ENCODE results near the gene HLA-DRB5.
"Not testable (repeated sequence)": the region's sequence is repeated elsewhere in the genome, so short reads cannot be mapped to it uniquely, and the experiment has no call there.

The HLA-DRB5 gene

DNA sequence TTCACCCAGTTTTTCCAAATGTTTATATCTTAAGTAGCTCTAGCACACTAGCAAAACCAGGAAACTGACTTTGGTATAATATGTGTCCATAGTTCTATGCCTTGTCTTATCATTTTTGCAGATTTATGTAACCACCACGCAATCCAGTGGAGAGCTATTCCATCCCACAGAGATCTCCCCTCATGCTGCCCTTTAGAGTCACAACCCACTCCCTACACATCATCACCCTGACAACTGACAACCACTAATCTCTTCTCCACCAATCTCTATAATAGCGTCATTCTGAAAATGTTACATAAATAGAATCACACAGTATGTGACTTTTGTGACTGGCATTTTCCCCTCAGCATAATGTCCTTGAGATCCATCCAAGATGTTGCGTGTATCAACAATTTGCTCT is 29.1 kb downstream of the HLA-DRB5 start:
- no peak for DNase-seq (ENCODE audit: low spot score)

DNA sequence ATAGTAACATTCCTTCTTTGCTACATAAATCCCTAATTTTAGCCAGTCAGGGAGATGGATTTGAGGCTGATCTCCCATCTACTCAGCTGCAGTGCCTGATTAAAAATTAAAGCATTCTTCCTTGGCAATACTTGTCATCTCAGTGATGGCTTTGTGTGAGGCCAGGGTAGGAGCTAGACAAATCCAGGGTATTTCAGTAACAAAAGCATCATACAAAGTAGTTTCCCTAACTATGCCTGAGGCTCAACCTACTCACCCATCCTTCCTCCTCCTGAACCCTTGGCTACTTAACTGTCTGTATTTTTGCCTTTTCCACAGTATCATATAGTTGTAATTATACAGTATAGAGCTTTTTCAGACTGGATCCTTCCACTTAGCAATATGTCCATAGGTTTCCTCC is 37.7 kb downstream of the HLA-DRB5 start:
- DNase-seq (ENCODE audit: low spot score) = no peak

DNA sequence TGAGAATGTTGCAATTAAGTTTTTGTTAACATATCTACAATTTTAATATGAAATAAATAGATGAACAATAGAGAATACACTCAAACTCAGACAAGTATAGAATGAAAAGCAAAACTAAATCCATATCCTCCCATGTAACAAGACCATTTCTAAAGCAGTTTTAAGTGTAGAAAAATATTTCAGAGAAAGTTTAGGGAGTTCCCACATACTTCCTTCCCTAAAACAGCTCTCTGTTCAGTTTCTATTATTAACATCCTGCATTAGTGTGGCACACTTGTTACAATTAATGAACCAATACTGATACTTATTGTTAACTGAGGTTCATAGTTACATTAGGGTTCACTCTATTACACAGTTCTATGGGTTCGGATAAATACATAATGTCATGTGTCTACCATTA is 38.4 kb downstream of the HLA-DRB5 start:
- no peak for DNase-seq (ENCODE audit: low spot score)

DNA sequence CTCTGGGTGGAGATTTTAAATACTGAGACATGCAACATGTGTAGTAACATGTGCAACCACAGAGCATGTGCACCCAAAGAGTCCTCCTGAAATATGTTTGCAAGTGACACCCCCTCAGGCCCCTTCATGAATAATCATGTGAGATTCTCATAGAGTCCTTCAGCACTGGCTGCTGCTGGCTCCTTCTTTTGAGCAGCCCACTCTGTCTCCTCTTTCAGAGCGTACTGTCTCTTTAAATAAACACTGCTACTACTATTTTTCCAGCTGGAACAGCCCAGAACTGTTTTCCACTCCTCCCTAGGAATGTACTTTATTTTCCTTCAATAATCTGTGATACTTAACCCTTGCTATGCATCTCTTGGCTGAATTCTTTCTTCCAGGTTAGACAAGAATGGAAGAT is 42.0 kb downstream of the HLA-DRB5 start:
- no peak for DNase-seq (ENCODE audit: low spot score)

DNA sequence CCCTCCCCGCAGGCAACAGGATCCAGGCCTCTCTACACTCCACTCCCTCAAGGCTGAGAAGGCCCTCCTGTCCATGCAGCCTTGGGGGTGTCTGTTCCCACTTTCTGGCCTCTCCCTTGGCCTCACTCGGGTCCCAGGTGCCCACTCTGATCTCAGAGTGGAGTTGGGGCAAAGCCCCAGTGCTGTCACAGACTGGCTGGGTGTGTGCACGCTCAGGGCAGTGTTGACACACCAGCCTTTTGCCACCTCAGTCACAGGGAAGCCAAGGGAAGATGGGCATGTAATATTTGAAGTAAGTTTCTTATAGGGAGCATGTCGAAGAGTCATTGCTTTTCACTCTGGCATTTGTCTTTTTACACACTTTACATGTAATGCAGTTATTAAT is 45.5 kb downstream of the HLA-DRB5 start:
- no peak for DNase-seq (ENCODE audit: low spot score)

DNA sequence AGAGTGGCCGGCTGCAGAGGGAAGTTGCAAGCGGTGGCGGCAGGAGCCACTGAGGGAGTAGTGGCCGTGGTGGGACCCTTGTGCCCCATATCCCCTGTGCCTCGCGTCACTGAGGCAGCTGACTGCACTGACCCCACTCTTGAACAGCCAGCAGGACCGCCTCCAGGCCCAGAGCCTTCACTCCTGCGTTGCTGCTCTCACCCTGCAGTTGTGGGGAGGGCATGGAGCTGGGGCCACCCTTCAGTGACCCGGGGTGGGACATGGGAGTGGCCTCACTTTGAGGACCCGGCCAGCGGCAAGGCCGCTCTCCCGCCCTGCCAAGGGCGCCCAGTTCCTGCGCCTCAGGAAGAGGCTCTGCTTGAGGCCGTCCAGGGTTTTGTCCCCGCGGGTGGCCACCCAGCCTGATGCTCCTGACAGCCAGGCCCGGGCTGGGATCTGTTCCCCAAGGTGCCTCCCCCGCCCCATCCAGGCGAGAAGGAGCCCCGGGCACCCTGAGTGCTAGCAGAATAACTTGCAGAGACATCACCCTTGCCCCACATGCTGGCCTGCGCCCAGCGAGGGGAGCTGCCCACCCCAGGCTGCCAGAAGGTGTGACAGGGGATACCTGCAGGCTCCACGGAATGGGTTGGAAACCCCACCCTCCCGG is 46.0 kb downstream of the HLA-DRB5 start:
- DNase-seq (ENCODE audit: low spot score) = no peak

DNA sequence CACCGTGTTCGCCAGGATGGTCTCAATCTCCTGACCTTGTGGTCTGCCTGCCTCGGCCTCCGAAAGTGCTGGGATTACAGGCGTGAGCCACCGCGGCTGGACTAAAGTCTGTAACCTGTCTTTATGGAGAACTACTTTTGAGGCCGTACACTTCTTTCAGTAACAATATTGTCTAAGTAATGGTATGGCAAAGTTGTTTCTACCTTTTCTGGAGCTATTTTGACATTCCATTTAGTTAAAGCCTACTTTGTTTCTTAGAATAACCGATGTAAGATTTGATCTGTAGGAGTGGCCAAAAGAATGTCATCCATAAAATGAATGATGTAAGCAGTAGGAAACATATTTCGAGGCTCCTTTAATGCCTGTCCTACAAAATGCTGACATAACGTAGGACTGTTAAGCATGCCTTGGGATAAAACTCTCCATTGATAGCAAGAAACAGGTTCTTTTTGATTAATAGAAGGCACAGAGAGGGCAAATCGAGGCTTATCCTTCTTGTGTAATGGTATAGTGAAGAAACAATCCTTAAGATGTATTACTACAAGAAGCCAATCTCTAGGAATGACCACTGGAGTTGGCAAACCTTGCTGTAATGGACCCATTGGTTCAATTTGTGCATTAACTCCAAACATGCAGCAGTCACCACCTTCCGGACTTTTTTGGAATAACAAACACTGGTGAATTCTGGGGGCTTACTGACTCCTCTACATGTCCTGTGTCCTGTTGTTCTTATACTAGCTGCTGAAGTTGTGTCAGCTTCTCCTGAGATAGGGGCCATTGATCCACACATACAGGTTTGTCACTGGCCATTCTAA is 54.5 kb downstream of the HLA-DRB5 start:
- DNase-seq (ENCODE audit: low spot score) = peak; percentile 0

DNA sequence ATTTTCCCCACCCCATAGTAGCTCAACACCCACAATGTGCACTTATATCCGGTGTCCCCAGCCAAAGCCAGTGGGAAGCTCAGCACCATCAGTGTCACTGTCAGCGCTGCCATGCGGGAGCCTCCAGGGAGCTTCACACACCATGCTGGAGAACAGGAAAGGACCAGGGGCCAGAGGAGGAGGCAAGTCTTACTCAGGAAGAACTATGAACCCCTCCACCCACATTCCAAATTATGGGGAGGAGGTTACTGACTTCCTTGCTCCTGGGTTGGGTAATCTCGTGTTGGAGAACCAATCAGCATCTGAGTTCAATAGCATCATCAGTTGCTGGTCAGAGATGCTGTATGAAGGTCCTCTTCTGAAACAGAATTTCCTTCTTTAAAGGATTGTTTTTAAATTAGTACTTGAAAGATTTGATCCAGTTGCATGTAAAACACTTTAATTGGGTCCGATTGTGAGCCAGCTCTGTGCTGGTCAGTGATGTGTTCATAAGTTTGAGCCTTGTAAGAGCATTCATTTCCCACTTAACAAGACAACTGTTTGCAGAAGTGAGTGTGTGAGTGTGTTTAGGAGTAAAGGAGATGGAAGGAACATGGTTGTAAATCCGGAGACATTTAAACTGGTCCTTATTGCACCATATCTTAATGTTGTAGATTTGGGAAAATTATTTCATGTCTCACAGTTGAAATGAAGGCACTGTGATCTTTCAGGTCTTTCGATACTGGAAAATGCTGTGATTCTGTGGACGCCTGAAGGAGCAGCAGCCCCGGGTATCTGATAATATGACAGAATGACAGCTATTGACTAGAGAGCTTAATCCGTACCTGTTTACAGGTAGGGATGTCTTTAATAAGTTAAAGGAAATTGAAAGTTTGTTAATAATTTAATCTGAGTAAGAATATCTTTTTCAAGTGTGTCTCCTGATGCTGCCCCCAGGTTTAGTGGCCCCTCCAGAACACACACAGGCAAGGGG is 56.4 kb downstream of the HLA-DRB5 start:
- DNase-seq (ENCODE audit: low spot score) = peak; percentile 2

DNA sequence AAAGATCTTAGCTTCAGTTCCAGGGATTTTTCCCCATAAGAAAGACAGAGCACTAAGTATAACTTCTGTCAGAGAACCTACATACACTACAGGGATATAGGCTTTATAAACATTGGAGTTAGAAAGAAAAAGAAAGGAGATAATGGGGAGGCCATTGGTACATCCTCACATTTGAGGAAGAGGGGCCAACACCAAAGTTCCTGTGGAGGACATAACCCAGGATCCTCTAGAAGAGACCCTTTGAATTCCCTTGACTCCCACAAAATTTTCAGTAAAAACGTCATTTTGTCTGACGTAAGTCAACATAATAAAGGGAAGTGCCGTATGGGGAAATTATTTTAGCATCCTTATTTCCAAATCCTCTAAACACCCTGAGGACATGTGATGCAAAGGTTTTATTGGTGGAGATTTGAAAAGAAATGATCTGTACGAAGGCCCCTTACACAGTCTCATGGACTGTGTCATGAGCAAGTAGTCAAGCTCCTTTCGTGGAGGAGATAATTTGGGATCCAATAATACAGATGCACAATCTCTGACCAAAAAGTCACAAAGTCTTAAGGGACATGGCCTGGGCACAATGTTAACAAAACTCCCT is 57.2 kb downstream of the HLA-DRB5 start:
- DNase-seq (ENCODE audit: low spot score) = peak; percentile 0

DNA sequence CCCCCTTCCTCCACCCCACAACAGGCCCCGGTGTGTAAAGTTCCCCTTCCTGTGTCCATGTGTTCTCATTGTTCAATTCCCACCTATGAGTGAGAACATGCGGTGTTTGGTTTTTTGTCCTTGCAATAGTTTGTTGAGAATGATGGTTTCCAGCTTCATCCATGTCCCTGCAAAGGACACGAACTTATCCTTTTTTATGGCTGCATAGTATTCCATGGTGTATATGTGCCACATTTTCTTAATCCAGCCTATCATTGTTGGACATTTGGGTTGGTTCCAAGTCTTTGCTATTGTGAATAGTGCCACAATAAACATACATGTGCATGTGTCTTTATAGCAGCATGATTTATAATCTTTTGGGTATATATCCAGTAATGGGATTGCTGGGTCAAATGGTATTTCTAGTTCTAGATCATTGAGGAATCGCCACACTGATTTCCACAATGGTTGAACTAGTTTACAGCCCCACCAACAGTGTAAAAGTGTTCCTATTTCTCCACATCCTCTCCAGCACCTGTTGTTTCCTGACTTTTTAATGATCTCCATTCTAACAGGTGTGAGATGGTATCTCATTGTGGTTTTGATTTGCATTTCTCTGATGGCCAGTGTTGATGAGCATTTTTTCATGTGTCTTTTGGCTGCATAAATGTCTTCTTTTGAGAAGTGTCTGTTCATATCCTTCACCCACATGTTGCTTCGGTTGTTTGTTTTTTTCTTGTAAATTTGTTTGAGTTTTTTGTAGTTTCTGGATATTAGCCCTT is 62.2 kb downstream of the HLA-DRB5 start:
- DNase-seq (ENCODE audit: low spot score) = not testable (repeated sequence)
